Kidney tubule cell (primary cell): ENCODE results near the gene ADCYAP1R1.
A peak's percentile ranks its signal among the peaks of the same experiment; 100 is the strongest.

Experiments
- DNase-seq: peaks from one replicate; pipeline ENCODE4 v3.0.0-alpha.2; 2018; ENCODE audit warnings: low spot score

The ADCYAP1R1 gene

GRCh38 chr7:31043051-31043471 lies 9.0 kb upstream of the ADCYAP1R1 start:
- no peak for DNase-seq

- no peak for DNase-seq
Measured at GRCh38 chr7:31044529-31044928, 7.6 kb upstream of the ADCYAP1R1 start.

GRCh38 chr7:31046723-31047122 lies 5.4 kb upstream of the ADCYAP1R1 start:
- no peak for DNase-seq

- DNase-seq = no peak
Measured at GRCh38 chr7:31047313-31048146, 4.6 kb upstream of the ADCYAP1R1 start.

GRCh38 chr7:31049005-31049765 lies 2.9 kb upstream of the ADCYAP1R1 start:
- DNase-seq = no peak

GRCh38 chr7:31052487-31052840 lies 356 bp downstream of the ADCYAP1R1 start:
- DNase-seq = no peak

- DNase-seq = no peak
Measured at GRCh38 chr7:31052841-31053601, 913 bp downstream of the ADCYAP1R1 start.

GRCh38 chr7:31053986-31054385 lies 1.9 kb downstream of the ADCYAP1R1 start:
- DNase-seq = no peak

GRCh38 chr7:31054608-31055278 lies 2.6 kb downstream of the ADCYAP1R1 start:
- DNase-seq = no peak

- no peak for DNase-seq
Measured at GRCh38 chr7:31055471-31055870, 3.4 kb downstream of the ADCYAP1R1 start.

GRCh38 chr7:31056775-31057346 lies 4.8 kb downstream of the ADCYAP1R1 start:
- DNase-seq = no peak

GRCh38 chr7:31058122-31058521 lies 6.0 kb downstream of the ADCYAP1R1 start:
- peak; percentile 67 for DNase-seq

GRCh38 chr7:31058688-31059087 lies 6.6 kb downstream of the ADCYAP1R1 start:
- no peak for DNase-seq

- no peak for DNase-seq
Measured at GRCh38 chr7:31059551-31059950, 7.4 kb downstream of the ADCYAP1R1 start.

GRCh38 chr7:31061185-31061584 lies 9.1 kb downstream of the ADCYAP1R1 start:
- no peak for DNase-seq

GRCh38 chr7:31062746-31063435 lies 10.8 kb downstream of the ADCYAP1R1 start:
- DNase-seq = no peak

- no peak for DNase-seq
Measured at GRCh38 chr7:31065021-31065593, 13.0 kb downstream of the ADCYAP1R1 start.

- DNase-seq = no peak
Measured at GRCh38 chr7:31065840-31066239, 13.7 kb downstream of the ADCYAP1R1 start.

- DNase-seq = no peak
Measured at GRCh38 chr7:31066516-31067130, 14.5 kb downstream of the ADCYAP1R1 start.

GRCh38 chr7:31067491-31067890 lies 15.4 kb downstream of the ADCYAP1R1 start:
- DNase-seq = no peak
